GM18520 (cell line): ENCODE results near the gene MOB3B.
"Not testable (repeated sequence)": the region's sequence is repeated elsewhere in the genome, so short reads cannot be mapped to it uniquely, and the experiment has no call there.

Source experiments
- ATAC-seq: cut with Tn5 transposase; IDR thresholded peaks from one replicate; pipeline ENCODE4 v1.9.1; 2021; ENCODE audit not compliant: unreplicated experiment

The MOB3B gene

DNA sequence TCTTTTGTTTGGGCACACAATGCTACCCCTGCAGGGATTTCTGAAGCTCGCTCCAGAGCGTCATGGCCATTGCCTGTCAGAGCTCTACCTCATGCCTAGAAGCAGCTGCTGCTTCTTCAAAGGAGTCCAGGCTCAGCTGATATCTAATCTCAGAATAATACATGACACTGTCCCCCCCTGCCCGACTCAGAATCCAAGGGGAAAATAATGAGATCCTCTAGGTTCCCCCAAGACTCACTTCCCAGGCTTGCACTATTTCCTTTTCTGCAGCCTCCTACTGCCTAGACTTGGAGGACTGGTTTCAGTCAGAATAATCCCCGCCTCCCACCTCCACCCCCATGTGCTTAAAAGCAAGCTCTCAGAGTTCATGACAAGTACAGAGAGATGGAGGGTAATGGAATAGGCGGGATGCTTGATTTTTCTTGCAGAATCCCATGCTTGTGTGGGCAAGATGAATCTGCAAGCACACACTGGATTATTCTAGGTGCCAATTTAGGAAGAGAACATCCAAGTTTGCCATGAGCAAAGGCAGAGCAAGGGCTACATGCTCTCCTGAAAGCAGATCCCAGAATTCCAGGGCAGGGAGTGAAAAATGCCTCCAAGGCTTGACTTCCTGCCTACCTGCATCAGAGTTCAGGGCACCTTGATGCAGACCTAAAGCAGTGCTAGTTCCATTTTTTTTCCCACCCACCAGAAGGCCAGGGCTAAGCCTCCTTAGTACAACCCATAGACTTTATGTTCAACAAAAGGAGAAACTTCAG, 102.9 kb downstream of the MOB3B start:
- no peak for ATAC-seq

DNA sequence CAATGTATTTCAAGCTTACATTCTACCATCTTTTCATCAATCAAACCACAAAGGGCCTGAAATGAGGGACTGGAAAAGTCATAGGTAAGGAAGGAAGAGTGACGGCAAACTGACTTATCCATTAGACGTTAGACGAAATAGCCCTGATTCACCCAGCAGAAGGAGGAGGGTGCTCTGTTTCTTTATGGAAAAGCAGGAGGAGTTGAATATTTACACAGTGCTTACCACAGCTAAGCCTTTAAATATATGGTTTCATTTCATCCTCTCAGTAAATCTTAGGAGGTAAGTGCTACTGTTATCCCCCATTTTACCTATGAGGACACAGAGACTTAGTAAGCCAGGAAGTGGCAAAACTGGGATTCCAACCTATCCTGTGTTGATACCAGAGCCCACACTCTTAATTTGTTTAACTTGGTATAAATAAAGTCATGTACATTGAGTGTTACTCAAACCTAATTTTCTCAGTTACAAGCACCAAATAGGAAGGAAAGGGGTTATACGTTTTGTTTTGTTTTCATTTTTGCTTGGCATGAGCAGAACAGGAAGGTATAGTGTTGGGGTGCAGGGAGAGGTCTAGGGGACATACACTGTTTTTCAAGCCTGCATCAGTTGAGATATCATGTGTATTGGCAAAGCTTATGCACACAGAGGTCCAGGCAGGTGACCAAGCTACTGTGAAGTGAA, 103.6 kb downstream of the MOB3B start:
- ATAC-seq, result no peak

DNA sequence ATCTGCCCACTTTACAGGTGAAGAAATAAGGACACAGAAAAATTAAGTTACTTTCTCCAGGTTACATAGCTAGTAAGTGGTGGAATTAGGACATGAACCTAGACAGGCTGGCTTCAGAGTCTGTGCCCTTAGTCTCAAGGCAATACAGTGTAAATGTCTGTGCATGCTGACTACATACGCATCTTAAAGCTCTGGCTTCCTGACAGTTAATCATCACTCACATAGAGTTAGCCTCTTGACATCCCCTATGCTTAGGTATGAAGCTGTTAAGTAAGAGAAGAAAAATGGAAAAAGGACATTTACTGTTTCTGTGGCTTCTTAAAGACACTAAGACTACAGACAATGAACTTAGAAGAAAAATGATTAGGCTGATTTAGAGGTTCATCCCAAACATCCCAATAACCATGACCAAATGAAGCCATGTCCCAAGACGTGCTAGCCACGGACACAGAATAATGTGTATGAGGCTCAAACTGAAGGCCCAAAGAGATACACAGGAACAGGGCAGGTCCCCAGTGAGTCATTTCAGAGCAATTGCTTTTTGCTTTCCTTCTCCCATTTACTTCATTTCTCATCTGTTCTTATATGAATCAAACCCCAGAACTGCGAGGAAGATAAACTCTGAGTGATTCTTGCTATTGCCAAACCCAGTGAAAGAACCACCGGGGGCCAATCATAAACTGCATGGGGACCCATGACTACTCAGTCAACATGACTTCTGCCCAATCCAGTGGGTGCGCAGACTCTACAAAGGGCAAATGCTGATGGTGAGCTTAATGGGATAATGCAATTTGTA, 105.5 kb downstream of the MOB3B start:
- ATAC-seq, result no peak

DNA sequence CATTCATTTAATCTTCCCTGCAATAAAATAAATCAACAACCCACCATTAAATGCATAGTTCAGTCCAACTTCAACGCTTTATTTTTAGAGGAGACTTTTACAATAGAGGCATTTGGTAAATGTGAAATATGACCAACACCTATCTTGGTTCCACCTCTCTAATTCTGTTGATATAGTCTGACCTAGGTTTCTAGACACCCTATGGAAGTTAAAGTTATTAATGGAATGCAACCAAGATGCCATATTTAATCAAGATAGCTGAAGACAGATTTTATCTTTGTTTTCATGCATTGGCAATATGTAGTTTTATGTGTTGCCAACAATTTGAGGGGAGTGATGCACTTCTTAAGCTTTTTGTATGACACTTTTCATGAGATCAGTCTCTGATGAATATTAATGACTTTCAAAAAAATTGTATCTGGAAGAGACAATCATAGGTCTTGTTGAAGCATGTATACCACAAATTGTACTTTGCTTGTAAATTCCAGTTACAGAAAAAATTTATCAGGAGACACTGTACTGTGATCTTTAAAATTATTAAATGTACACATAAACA, 107.3 kb downstream of the MOB3B start:
- ATAC-seq, result no peak

DNA sequence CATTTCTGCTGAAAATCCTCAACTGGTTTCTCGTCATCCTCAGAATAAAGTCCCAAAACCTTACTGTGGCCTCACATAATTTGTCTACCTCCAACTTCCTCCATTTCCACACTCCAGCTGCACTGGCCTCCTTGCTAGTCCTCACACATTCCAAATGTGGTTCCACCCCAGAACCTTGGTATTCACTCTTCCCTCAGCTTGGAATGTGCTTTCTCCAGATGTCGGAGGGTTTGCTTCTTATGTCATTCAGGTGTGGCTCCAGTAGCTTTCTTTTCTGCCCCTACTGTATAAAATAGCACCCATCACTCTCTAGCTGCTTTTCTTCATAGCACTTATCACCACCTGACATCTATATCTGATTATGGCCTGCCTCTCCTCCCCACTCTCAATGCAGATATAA, 108.0 kb downstream of the MOB3B start:
- no peak for ATAC-seq

DNA sequence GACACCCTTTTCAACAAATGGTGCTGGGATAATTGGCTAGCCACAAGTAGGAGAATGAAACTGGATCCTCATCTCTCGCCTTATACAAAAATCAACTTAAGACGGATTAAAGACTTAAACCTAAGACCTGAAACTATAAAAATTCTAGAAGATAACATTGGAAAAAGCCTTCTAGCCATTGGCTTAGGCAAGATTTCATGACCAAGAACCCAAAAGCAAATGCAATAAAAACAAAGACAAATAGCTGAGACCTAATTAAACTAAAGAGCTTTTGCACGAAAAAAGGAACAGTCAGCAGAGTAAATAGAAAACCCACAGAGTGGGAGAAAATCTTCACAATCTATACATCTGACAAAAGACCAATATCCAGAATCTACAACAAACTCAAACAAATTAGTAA, 110.1 kb downstream of the MOB3B start:
- not testable (repeated sequence) for ATAC-seq

DNA sequence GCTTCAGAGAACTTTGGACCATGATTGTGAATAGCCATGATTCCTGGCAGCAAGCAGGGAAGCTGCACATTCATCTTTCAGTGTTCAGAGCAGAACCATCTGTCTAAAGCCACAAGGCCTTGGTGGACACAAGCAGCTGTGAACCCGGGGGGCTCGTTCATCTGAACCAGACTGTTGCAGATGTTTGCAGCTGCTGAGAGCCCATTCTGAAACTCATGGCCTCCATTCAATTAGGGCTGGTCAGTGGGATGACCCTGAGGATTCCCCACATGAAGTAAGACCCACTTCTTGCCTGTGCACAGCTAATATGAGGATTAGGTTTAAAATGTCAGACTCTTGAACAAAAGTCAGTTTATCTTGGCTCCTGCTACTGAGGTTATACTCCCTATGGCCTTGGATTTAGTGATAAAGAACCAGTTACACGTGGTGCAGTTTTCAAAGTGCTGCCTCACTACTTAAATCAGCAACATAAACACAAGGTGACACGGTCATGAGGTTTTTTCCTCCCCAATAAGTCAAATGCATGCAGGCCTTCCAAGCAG, 115.3 kb downstream of the MOB3B start:
- no peak for ATAC-seq

DNA sequence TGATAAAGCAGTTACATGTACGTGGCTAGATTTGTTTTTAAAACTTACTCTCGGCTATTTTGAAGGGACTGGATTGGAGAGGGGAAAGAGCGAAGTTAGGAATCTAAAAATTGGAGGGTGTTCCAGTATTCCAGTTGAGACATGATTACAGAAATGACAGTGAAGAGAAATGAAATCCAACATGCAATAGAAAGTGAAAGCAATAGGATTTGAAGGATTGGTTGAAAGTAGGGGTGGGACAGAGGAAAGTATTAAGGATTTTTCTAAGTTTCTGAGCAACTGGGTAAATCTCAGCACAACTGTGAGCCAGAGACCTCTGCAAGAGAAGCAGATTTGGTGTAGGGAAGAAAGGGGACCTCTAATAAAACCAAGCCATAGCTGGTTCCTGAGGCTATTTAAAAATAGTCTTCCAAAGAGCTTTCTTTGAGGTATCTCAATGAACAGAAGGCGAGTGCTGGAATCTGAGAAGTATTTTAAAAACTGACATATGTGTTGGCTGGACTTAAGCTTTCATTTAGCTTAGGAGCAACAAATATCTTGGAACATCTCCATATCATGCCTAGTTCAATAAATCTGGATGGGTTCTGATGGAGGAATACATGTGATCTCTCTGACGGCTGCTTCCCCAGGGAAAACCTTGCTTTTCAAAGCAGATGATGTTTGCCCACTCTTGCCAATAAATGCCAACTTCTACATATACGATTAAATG, 115.9 kb downstream of the MOB3B start:
- no peak for ATAC-seq

DNA sequence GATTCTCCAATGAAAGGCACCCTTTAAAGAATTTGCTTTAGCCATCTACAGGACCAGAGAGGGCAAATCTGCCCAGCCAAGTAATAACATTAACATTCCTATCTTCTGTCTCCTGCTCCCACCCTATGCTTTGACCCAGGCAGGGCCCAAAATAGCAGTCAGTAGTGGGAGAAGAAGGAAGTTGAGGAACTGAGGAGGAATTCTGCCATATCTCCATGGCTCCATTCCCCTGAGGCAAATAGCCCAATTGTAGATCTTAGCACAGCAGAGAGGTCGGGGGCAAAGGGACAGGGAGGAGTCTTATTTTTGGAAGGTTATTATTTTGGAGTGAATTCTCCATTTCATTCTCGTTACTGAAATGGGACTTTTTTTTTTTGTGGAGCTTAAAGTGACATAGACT, 116.7 kb downstream of the MOB3B start:
- no peak for ATAC-seq

DNA sequence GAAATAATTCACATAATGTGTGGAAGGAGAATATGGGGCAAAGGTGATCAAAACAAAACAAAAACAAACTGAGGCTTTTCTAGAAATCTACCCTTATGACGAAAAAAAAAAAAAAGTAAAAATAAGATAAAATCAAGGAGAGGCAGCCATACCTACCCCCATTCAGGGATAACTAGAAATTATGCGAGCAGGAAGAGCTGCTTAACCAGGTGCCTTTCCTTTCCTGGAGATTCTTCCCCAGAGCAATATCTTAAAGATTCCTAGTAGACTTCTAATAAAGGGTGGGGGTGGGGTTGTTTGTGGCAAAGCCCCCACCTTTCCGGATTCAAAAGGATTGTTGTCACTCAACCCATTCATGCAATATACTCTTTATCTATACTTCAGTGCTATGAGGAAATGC, 117.5 kb downstream of the MOB3B start:
- ATAC-seq, result no peak

DNA sequence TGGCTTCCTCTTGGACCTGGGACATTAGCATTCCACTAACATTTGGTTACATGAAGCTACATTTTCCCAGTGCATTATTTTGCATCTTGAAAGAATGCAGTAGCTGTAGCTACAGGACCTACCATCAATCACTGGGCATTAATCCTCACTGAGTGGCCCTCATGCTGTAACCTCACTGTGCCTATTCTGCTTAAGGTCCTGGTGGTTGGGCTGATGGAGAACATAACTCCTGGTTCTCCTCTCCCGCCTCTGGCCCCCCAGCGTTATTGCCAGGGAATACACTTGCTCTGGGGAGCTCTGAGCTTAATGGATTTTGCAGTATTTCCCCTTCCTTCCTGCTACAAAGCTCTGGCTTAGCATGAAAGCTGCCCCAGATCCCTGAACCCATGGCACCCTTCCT, 121.1 kb downstream of the MOB3B start:
- no peak for ATAC-seq

DNA sequence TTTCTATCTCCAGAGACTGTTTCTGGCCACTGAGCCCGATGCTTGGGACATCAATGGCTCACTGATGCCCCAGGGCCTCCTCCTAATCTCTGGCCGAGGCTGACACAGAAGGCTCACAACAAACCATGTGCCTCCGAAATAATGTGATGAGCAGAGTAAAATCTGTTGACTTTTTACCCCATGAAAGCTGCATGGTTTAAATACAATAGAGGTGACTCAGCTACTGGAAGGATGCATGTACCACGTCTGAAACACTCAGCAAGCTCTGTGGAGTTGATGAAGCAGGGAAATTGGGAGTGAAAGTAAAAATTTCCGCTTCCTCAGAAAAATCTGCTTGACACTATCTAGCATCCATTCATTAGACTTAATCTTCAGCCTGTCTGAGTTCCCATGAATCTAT, 121.6 kb downstream of the MOB3B start:
- ATAC-seq, result no peak

DNA sequence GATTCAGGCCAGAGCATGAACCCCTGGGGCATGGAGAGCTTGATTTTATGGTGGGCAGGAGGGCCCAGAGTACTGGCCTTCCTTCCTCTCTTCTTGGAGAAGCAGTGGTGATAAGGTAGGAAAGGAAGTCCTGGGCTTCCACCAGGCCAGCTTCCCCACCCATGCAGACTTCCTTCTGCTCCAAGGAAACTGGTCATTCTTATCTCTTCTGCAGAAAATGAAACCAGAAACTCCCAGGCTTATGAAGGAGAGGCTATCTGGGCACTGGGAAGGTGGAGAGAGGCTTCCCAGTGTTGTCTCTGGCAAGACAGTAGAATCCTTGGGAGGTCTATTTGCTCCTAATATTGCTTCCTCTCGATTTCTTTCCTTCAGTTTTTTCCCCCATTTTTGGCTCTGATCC, 122.1 kb downstream of the MOB3B start:
- ATAC-seq, result no peak

DNA sequence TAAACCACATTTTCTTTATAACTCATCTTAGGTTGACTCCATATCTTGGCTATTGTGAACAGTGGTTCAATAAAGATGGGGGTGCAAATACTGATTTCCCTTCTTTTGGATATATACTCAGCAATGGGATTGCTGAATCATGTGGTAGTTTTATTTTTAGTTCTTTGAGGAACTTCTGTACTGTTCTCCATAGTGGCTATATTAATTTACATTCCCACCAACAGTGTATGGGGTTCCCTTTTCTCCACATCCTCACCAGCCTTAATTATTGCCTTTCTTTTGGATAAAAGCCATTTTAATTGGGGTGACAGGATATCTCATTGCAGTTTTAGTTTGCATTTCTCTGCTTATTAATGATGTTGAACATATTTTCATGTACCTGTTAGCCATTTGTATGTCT, 125.0 kb downstream of the MOB3B start:
- ATAC-seq, result no peak

DNA sequence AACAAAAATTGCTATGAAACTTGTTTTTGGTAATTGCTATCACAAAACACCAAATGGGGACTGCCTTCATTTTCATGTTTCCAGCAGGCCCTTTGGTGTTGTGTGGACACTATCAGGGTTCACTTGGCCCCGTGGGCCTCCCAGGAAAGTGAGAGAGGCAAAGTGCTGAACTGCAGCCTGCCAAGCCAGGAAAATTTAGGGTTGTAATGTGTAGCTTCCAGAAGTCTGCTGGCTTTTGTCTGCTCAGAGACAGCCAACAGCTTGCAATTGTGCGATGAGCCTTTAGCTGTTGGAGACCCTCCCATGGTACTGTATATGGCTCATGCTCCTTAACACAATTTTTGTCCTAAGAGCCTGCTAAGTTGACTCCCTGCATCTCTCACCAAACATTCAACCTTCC, 127.0 kb downstream of the MOB3B start:
- ATAC-seq, result no peak

DNA sequence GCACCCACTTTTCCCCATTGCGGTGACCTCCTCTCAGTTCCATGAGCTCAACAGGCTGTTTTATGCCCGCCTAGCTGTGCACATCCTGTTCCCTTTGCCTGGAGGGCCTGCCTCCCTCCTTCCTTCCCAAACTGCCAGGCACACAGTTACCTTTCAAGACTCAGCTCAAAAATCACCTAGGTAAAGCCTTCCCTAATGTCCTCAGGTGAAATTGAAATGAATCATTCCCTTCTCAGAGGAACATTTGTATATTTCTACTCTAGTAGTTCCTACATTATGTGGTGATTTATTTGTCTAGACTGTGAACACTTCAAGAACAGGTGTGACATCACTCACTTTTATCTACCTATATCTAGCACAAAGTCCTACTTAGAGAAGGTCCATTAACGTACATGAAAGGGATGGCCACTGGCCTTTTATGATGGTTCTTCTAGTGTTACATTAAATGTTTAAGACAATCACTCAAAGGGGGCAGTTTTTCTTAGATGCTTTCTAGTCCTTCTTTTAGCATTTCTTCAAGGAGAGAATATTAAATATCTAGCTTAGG, 129.2 kb downstream of the MOB3B start:
- no peak for ATAC-seq

DNA sequence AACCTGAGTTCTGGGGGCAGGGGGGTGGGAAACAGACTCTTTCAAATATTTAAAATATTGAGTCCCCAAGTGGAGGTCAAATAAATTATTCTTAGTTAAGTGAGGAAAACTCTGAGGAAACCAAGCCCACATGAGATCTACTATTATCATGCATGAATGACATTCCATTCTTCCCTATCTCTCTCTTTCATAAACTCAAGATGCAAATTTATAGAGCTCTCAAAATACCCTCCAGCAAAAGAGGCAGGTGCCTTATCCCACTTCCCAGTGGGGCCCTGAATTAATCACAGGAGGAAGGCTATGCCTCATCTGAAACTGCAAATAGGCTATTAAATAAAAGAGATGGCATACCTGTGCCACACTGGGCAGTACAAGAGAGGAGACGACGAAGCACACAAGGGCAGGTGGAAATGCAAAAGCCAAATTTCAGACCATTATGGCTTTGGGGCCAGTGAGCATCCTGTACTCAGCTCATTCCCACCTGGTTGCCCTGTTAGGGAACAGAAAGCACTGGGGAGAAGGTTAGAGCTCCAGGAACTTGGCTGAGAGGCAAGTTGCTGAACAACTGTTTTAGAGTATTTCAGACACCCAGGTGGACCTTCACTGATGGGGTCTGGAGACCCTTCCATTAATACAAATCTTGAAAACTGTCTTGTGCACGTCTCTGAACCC, 130.5 kb downstream of the MOB3B start:
- no peak for ATAC-seq

DNA sequence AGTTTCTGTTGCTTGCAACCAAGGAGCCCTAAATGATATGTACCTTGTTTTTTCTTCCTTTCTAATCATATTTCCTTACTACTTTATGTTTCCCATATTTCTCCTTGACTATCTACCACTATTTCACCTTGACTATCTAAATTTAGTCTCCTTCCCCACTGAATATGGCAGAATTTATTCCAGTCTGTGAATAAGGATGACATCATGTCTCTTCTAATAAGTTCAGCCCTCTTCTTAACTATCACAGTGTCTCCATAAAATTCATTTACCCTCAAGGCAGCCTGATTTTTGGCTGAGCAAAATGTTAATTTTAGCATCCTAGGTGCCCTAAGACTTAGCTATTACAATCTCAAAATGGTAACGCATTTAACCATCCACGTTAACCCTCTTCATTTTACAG, 133.1 kb downstream of the MOB3B start:
- ATAC-seq, result no peak

DNA sequence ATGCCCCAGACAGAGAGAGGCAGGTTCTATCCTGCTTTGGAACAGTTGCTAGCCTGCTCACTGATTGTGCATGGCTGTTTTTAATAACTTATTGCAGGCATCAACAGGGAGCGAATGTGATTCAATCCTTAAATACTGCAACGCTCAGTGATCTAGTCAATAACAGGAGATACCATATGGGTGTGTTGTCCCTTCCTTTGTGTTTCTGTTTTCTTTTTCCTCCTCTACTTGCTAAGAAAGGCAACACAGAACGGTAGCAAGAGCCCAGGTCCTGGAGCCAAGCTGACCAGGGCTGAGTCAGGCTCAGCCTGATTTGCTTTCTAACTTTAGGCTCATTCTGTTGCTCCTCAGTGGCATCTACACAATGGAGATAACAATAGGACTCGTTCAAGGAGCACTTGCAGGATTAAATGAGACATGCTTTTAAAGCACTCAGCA, 134.1 kb downstream of the MOB3B start:
- ATAC-seq, result no peak

DNA sequence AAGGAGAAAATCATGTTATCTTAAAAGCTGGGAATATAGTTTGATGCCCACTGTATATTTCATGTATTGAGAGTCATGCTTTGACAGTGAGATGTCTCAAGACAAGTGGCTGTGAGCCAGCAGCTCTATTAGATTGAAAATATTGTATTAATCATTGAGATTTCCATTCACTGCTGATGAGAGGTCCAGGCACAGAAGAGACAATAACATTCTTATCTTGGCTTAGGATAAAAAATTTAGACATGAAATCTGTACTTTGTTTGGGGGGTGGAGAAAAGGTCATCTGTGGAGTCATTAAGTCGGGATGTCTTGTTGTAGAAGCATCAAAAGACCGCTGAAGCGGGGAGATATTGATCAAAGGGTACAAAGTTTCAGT, 134.8 kb downstream of the MOB3B start:
- ATAC-seq, result no peak
